ENCODE results near the gene SLC22A23. TPM values are rescaled to one million over a fixed set of nuclear protein-coding genes. Genes with fewer than 3 reads are reported as not detected.
A peak's percentile ranks its signal among the peaks of the same experiment; 100 is the strongest.

The SLC22A23 gene
- total and polyA plus RNA-seq, 8 donors, result 4.9 to 27.9 (median 14.2) TPM

DNA sequence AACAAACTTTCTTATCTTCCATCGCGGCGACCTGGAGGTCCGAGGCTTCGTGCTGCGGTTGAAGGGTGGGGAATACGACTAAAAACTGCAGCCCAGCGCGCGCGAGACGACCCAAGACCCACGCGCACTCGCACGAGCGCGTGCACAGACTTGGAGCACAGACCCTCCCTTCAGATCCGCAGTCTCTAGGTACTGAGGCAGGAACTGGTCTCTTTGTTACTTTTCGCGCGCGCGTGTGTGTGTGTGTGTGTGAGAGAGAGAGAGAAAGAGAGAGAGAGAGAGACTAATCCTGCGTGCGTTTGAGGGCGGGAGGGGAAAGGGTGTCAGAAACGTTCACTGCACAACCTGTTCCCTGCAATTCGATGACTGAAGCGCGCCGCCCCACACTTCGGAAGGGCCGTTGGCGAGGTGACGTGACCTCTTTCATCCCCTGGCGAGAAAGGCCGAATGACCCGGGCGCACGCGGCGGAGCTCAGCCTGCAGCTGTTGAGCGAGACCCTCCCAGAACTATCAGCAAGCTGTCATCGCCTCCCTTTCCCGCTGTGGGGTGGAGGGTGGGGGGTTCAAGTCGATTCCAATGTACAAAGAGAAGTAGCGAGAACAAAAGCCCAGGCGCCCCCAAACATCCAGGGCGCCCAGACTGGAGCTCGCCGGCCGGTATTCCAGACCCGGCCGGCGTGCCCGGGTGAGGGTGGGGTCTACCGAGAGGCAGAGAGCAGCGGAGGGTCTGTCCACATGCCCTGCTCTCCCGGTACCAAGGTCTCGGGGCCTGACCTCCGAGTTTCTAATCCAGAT lies 227.9 kb downstream of the SLC22A23 start:
- TF ChIP-seq, protein P1, sequence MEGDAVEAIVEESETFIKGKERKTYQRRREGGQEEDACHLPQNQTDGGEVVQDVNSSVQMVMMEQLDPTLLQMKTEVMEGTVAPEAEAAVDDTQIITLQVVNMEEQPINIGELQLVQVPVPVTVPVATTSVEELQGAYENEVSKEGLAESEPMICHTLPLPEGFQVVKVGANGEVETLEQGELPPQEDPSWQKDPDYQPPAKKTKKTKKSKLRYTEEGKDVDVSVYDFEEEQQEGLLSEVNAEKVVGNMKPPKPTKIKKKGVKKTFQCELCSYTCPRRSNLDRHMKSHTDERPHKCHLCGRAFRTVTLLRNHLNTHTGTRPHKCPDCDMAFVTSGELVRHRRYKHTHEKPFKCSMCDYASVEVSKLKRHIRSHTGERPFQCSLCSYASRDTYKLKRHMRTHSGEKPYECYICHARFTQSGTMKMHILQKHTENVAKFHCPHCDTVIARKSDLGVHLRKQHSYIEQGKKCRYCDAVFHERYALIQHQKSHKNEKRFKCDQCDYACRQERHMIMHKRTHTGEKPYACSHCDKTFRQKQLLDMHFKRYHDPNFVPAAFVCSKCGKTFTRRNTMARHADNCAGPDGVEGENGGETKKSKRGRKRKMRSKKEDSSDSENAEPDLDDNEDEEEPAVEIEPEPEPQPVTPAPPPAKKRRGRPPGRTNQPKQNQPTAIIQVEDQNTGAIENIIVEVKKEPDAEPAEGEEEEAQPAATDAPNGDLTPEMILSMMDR (IDR thresholded peaks at IDR 0.05), result no peak
- Histone ChIP-seq H3K27ac (no peak overlapping the region), H3K27me3 (no peaks in the 10 kb centered on the region), H3K4me1 (peaks cover 3 to 12% (median 12%) of the 10 kb centered on the region in 3 donors), H3K4me3 (peak overlapping the region in 2 of 4 donors; percentile 54 to 67), H3K36me3 (no peaks in the 10 kb centered on the region), H3K9me3 (no peaks in the 10 kb centered on the region)
- no peak for ATAC-seq
- DNase-seq, result no peak
- intact Hi-C loops (cut with DNase I), result no loop called here
- no peak for FAIRE-seq
- 31 to 34% methylated on average over 62 of the region's 62 CpGs for whole genome bisulfite sequencing, 2 donors

DNA sequence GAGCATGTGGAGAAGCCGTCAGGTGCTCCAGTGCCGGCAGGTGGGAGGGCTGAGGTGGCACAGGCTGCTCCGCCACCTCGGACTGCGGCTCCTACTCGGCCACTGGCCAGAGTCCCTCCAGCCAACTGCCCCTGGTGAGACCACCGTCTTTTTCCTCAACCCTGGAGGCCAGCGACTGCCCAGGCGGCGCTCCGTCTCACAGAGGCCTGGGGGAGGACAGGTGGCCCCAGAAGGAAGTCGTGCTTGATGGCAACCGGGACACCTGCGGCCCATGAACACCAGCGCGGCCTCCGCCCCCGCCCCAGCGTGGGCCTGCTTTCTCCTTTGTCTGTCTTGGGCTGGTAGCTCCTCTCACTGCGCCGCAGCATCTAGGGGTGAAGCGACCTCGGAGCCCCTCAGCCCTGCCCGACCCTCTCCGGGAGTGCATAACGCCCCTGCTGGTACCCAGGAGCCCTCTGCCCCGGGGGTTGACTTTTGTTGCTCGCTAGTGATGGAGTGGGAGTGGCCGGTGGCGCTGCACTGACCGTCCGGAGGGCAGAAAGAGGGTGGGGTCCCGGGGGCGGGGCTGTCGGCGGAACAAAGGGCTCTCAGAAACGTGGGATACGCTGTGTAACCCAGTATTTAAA lies 228.7 kb downstream of the SLC22A23 start:
- Histone ChIP-seq H3K4me1 (peaks cover 3 to 12% (median 12%) of the 10 kb centered on the region in 3 donors), H3K4me3 (peak overlapping the region; percentile 21 to 67 (median 41)), H3K9me3 (no peaks in the 10 kb centered on the region), H3K27me3 (no peaks in the 10 kb centered on the region), H3K36me3 (no peaks in the 10 kb centered on the region), H3K27ac (no peak overlapping the region)
- FAIRE-seq (no peak), ATAC-seq (peak; percentile 35 to 48 (median 42)), DNase-seq (peak in 4 of 6 donors; percentile 44 to 73 (median 52))
- WGBS, 2 donors, result 8% methylated on average over 38 of the region's 38 CpGs
- TF ChIP-seq, protein P1 (IDR thresholded peaks at IDR 0.05), result no peak
- intact Hi-C loops (cut with DNase I), result no loop called here

DNA sequence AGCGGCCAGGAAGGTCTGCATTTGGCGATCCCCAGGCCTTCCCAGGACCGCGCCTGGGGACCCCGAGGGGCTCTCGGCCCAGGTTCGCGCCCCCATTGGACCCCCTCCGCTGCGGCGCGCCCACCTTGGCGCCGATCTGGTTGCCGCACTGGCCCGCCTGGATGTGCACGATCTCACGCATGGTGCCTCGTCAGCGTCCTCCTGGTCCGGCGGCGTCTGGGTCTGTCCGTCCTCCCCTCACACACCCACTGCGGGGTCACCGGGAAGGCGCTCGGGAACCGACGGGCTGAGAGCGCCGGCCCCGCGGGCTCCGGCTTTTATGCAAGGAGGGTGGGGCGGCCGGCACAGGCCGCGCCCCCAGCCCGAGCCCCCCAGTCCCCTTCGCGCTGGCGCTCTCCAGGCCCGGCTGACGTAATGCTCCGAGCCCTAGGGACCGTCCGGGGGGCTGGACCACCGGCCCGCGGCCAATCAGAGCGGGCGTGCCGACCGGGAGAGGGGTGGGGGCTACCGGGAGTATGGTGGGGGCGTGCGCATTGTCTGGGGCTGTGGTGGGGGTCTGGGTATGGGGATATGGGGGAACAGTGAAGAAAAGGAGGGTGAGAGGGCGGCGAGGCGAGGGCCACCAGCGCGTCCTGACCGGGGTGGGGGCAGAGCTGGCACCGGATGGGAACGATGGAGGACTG lies 229.3 kb downstream of the SLC22A23 start, which contains the start of gene TUBB2B:
Gene TUBB2B (minus strand): TSS at position 291 of the 683 bp plus-strand sequence. CDS start 110 bp downstream, at position 181.
- H3K4me1 ChIP-seq, result peaks cover 3 to 12% (median 12%) of the 10 kb centered on the region in 3 donors
- TF ChIP-seq, protein P1 (IDR thresholded peaks at IDR 0.05), result no peak
- no peaks in the 10 kb centered on the region for H3K27me3 ChIP-seq
- FAIRE-seq, result no peak
- H3K9me3 ChIP-seq, result no peaks in the 10 kb centered on the region
- H3K27ac ChIP-seq, result no peak within 1 kb of the TSS
- peak; percentile 23 to 64 (median 38) for ATAC-seq
- WGBS, 2 donors, result 1% methylated on average over 64 to 66 of the region's 66 CpGs
- intact Hi-C loops (cut with DNase I), result no loop called here
- peak in 5 of 6 donors; percentile 31 to 78 (median 54) for DNase-seq
- H3K4me3 ChIP-seq, result peak within 1 kb of the TSS; percentile 21 to 67 (median 41)
- no peaks in the 10 kb centered on the region for H3K36me3 ChIP-seq

DNA sequence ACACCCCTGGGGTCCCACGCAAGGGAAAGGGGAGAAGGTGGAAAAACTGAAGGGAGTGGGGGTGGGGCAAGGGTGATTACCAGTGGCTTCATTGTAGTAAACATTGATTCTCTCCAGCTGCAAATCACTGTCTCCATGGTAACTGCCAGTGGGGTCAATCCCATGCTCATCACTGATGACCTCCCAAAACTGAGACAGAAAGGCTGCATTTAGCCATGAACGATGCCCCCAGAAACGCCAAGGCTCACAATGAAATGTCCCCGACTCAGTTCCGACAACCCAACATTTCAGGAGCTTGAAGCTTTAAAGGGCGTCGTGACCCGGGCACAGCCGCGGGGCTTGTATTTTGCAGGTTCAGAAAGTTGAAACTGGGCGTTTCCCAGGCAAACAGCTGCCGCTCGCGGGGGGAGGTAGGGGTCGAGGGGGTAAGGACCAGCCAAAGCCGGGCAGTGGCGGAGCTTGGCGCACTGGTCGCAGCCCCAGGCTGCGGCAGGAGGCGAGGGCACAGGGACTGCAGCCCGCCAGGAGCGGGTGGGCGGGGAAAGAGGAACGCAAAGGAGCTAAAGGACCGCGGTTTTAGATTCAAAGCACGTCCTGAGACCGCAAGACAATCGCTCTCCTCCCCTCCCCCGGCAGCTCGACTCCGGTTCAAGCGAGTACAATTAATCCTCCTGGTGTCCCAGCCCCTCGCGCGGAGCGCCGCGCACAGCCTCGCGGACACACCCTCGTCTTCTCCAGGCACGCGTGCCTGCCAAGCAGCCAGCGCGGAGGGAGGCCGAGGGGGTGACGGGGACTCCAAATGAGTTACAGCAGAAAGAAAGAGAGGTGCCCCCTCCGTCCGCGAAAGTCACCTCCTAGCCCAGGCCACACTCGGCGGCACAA lies 230.1 kb downstream of the SLC22A23 start:
- peaks cover 3 to 8% (median 8%) of the 10 kb centered on the region in 3 donors for H3K4me1 ChIP-seq
- FAIRE-seq (no peak), ATAC-seq (peak in 3 of 4 donors; percentile 5 to 13 (median 13)), DNase-seq (peak in 4 of 6 donors; percentile 28 to 82 (median 56))
- no peaks in the 10 kb centered on the region for H3K9me3 ChIP-seq
- H3K27me3 ChIP-seq, result no peaks in the 10 kb centered on the region
- TF ChIP-seq, protein P1 (IDR thresholded peaks at IDR 0.05), result no peak
- no peak overlapping the region for H3K27ac ChIP-seq
- no peaks in the 10 kb centered on the region for H3K36me3 ChIP-seq
- 3 to 4% methylated on average over 54 of the region's 54 CpGs for WGBS, 2 donors
- intact Hi-C loops (cut with DNase I), result no loop called here
- peak overlapping the region; percentile 21 to 67 (median 41) for H3K4me3 ChIP-seq
